ENCODE results near the gene PIEZO1.

The PIEZO1 gene

DNA sequence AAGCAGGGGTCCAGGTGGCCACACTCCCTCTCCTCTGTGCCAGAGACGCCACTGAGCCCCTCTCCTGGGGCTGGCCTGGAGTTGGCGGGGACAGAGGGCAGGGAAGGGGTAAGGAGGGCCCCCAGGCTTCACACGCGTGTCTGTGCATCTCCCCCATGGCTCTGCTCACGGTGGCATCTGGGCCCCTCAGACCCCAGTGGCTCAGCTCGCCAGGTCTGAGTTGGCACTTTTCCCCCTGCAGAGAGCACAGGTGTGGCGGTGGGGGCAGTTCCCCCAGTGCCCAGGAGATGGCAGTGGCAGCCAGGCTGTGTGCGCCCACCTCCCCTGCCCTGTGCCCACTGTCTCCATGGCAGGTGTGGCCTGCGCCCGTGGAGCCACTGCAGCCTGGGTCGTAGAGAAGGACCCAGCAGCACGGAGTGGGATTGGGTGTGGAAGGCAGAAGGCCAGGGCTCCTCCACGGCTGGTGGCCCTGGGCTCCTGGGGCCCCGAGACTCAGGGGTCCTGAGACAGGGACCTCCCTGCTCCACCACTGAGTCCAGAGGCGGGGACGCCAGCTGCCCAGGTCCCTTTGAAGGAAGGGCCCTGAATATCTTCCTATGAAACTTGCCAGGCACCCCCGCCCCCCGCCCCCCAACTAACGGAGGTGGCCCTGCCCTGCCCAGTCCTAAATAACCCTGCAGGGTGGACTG, 31.0 kb upstream of the PIEZO1 start:
- DNase-seq: peak; percentile 36

DNA sequence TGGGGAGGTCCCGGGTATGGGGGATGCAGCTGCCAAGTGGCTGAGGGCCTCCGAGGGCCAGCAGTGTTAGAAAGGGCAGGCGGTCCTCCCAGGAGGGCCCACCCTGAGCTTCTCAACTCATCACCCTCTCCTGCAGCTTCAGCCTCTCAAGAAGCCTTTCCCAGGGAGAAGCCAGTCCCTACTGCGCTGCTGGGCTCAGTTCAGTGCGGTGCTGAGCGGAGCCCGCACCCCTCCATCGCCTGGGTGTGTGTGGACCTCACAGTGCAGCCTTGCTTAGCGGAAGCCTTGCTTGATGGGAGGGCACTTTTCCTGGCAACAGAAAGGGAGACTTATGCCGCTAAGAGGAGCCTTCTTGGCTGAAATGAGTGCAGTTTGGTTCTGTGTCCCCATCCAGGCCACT, 30.2 kb upstream of the PIEZO1 start:
- no peak for DNase-seq

- DNase-seq: no peak
These were observed 29.1 kb upstream of the PIEZO1 start for GRCh38 chr16:88814144-88814502.

DNA sequence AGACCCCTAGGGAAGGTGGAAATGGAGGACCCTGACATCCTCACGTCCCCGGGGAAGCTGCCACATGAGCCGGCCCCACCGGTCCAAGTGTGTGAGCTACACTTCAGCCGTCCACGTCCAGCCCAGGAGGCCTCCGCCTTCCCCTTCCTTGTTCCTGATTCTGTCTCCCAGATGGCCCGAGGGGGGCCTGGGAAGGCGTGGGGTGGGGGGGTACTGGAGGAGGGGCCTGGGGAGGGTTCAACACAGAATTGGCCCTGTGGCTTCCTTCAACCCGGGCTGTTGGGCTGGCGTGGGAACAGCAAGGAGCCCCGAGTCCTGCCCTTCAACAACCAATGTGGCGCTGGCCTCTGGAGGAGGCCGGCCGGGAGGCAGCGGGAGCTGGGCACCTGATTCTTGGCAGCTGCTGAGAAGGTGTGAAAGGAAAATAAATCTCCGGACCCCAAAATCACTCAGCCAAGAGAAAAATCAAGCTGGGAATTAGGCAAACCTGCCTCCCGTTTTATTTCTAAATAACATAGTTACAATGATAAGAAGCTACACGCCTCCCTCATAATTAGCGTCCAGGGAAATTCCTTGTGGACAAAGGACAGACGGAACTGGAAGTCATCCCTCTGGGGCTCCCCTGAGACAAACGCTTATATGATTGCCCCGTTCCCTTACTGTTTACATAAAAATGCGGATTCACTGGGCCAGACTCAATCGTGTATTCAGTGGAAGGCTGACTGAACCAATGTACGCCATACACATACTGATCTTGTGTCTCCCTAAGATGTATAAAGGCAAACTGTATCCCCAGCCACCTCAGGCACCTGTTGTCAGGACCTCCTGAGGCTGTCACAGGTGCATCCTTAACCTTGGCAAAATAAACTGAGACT, 28.5 kb upstream of the PIEZO1 start:
- no peak for DNase-seq

GRCh38 chr16:88812513-88813268, 27.7 kb upstream of the PIEZO1 start:
- no peak for DNase-seq

DNA sequence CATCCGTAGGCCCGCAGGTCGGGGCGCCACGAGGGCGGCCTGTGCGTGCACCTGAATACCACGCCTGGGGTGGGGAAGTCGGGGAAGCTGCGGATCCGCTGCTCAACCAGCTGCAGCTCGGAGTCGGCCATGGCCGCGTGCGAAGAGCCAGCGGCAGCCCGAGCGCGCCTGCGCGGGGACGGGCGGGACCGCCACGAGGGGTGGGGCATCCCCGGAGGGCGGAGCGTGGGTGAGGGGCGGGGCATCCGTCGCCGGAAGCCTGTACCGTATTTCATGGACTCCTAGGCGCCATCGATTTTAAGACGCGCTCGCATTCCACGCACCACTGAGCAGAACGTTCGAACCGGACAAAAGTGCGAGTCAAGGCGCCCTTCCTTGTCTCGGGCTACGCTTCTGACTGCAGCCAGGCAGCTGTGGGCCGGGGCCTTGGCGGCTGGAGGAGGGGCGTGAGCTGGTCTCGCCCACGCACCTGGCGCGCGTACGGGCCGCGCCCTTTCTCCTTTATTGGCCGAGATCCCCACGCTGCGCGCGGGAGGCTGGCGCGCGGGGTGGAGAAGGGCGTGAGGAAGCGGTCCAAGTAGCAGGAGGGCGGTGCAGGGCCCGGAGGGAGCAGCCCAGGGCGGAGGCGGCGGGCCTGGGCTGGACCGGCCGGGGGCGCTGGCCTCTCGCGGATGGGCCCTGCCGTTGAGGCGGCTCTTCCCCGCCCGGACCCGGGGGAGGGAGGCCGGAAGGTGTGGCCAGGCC, 26.9 kb upstream of the PIEZO1 start, which contains the start of gene APRT:
Gene APRT, minus strand, starts transcription at position 160 of the 744 bp plus-strand sequence. Its CDS starts 29 bp downstream, at position 131.
- DNase-seq: peak; percentile 91

DNA sequence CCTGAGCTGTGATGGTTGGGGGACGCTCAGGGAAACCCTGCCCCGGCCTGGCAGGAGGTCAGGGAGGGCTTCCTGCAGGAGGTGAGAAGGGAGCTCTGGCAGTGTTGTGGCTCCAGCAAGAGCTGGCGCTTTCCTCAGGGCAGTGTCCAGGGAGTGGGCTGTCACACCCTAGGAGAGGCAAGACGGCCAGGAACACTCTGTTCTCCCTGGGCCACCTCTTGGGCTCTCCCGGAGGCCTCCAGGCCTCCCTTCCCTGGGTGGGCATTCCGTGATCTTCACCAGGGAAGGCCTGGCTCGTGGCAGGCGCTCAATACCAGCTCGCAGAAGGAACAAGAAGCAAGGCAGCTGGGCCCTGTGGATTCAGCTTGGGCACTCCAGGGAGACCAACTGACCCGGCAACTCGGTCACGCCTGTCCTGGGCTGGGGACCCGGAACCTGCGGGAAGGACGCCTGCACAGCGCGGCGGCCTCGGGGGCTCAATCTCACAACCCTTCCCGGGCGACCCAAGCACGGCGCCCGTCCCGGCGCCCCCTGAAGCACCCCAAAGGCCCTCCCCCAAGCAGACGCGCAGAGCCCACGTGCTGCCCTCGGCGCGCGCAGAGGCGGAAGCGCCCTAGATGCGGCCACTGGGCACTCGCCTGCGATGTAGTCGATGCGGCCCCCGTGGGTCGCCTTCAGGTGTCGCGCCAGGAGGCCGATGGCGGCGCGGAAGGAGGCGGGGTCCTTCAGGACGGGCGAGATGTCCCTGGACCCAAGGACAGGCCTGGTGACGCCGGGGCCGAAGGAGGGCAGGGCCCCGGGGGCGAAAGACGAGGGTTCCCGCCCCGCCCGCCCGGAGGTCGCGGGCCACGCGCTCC, 26.1 kb upstream of the PIEZO1 start:
- DNase-seq: peak; percentile 60

- DNase-seq: no peak
These were observed 25.3 kb upstream of the PIEZO1 start for GRCh38 chr16:88810166-88810911.

DNA sequence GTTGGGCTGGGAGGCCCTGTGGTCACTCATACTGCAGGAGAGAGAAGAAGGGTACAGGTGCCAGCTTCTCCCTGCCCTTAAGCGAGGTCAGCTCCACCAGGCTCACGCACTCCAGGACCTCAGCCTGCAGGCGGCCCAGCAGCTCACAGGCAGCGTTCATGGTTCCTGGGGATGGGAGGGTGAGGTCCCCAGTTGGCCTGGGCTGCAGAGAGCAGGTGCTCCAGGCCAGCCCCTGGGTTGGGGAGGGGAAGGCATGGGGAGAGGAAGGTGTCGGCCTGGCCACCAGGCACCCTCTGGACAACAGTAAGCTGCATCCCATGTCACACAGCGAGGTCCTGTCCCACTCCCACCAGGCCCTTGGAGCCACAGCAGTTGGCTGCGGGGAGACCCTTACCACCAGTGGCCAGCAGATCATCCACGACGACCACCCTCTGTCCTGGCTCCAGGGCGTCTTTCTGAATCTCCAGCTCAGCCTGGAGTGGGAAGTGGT, 24.7 kb upstream of the PIEZO1 start:
- no peak for DNase-seq

DNA sequence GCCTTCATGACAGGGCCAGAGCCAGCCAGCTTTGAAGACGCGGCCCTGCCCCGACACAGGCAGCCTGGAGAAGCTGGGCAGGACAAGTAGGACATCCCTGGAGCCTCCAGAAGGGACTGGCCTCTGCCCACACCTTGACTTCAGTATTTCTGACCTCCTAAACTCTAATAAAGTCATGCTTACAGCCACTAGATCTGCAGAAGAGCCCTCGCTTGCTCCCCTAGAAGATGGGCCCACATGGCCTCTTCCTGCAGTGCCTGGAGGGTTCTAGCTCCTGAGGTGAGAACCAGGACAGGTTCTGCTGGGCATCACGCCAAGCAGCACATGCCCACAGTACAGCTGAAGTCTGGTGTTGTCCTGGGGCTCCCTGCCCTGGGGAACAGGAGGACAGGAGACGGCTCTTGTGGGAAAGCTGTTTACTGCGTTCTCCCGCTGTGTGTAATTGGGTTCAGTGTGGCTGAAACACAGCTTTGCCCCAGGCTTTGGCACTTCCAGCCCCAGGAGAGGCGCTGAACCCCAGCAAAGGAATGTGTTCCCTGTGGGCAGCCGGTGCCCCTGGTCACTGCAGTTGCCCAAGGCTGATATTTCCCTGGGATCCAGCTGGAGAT, 24.2 kb upstream of the PIEZO1 start:
- no peak for DNase-seq

- DNase-seq: no peak
These were observed 22.8 kb upstream of the PIEZO1 start for GRCh38 chr16:88807626-88808453.

DNA sequence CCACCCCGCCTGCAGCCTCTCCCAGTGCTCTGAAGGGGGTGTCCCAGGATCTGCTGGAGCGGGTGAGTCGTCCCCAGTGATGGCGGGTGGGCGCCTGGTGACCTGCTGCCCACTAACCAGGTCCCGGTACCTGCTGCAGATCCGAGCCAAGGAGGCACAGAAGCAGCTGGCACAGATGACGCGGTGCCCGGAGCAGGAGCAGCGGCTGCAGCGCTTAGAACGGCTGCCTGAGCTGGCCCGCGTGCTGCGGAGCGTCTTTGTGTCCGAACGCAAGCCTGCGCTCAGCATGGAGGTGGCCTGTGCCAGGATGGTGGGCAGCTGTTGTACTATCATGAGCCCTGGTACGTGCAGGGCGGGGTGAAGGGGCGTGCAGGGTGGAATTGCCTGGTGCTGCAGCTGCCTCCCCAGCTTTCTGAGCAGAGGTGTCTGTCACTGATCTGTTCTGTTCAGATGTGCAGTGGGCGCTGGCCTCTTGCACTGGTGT, 22.2 kb upstream of the PIEZO1 start:
- DNase-seq: no peak

GRCh38 chr16:88806491-88807111, 21.6 kb upstream of the PIEZO1 start:
- DNase-seq: no peak

- DNase-seq: no peak
These were observed 20.9 kb upstream of the PIEZO1 start for GRCh38 chr16:88805887-88806393.

DNA sequence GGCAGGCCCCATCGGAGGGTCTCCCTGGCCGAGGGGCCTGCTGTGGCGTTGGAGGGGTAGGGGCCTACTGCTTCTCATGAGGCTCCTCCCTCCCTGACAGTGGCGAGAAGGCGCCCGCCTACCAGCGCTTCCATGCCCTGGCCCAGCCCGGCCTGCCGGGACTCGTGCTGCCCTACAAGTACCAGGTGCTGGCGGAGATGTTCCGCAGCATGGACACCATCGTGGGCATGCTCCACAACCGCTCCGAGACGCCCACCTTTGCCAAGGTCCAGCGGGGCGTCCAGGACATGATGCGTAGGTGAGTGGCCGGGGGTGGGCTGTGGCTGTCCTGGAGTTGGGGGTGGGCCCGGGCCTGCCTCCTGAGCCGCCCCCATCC, 20.3 kb upstream of the PIEZO1 start:
- DNase-seq: no peak

DNA sequence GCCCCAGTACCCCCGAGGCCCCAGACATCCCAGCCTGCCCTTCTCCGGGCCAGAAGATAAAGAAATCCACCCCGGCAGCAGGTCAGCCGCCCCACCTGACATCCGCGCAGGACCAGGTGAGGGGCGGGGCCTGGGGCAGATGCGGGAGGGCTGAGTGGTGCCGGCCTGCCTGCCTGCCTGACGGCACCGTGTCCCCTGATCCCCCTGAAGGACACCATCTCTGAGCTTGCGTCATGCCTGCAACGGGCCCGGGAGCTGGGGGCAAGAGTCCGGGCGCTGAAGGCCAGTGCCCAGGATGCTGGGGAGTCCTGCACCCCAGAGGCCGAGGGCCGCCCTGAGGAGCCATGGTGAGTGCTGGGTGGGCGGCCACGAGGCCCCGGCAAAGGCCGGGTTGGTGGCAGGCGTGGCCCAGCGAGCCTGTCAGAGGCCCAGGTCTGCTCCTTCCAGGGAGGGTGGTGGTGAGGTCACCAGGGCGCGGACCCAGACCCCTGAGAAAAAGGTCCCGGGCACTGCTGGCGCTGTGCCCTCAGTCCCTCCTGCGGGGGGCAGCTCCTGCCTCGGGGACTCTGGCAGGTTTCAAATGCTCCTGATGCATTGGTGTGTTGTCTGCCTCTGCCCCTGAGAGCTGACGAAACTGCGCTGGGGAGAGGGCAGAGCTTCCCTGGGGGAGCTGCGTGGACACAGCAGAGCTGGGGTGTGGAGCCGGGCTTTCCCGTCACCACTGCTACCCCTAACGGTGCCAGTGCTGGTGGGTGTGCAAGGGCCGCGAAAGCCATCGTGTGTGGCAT, 19.7 kb upstream of the PIEZO1 start:
- DNase-seq: peak; percentile 21

DNA sequence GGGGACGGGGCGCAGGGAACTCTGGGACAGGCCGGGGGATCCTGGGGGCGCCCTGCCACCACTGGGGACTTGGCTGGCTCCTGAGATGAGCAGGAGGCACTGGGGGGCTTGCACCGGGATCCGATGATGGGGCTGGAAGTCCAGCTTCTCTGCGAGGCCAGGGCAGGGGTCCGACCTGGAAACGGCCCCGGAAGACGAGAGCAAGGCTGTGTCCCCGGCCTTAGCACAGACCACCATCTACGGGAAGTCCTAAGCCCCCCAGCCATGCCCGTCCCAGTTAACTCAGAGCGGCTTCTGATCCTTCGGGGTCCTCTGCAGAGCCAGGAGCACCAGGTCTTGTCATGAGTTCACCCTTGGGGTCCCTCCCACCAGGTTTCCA, 19.1 kb upstream of the PIEZO1 start:
- no peak for DNase-seq

Data from stimulated activated naive CD4-positive, alpha-beta T cell treated with Interleukin-2 at 50 U/mL for 16 hours (primary cell).